ENCODE measurements around the gene NUTM2E.
"Not testable (repeated sequence)": the region's sequence is repeated elsewhere in the genome, so short reads cannot be mapped to it uniquely, and the experiment has no call there.

Gene NUTM2E, protein sequence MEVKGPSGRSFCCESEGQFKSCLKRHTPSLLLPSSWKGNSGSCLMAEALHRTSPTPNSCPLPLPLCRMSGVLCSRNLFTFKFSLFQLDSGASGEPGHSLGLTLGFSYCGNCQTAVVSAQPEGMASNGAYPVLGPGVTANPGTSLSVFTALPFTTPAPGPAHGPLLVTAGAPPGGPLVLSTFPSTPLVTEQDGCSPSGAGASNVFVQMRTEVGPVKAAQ (N-terminal part only)

DNA sequence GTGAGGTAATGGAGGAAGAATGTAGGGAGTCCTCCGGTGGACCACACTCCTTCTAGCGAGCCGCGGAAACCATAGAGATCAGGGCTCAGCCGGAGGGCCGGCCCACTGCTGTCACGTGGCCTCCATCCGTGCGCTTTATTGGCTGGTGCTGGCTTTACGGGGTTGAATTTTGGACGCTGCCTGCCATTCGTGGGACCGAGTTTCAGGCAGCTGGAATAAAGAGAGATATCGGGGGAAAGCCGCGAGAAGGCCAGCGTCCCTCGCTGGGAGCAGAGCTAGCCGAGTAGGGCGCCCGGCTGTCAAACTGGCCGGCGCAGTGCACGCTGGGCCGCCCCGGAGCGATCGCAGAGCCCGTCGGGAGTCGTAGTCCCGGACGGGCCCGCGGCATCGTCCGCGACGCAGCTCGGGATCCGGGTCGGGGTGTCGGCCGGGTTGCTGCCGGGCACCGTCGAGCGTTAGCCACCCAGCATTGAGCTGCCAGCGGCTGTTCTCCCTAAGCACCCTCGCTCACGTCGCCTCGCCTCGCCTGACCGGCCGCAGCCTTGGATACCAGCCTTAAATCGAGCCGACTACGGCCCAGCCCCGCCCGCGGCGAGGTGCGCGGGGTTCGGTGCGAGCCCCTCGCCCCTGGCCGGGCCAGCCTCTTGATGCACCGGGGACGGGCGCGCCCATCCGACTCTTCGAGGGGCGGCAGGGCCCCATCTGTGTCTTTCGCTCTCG lies at the start of gene NUTM2E:
TSS of gene NUTM2E (plus strand) at position 244 of the 720 bp plus-strand sequence. CDS start 15,002 bp downstream, outside the sequence.
- not testable (repeated sequence) for H3K9me3 ChIP-seq (ENCODE audit: control insufficient read depth, insufficient read depth, low read depth, low read length); H3K27me3 ChIP-seq (ENCODE audit: control insufficient read depth, insufficient read depth, low read length); H3K27ac ChIP-seq (ENCODE audit: low read depth, low read length); H3K36me3 ChIP-seq (ENCODE audit: control insufficient read depth, insufficient read depth, low read length); H3K4me1 ChIP-seq (ENCODE audit: control insufficient read depth, insufficient read depth, low read length)
- H3K9ac ChIP-seq (ENCODE audit: low read length) = peak within 1 kb of the TSS; percentile 74
- peak within 1 kb of the TSS; percentile 75 for H3K4me3 ChIP-seq (ENCODE audit: low read depth, low read length)

DNA sequence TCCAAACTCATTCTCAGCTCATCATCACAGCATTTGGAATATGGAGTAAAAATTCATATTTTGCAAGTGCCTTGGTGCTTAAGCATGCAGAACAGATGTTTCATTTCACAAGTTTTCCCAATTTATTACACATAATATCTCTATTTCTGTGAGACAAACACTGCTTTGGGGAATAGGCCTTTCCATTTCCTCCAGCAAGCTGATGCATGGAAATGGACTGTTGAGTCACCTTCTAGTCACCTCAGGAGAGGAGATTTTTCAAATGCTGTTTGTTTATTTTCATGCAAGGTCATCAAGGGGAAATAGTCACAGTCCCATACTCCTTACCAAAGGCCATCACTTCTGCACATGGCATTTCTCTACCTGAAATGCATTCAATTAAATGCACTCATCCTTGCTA lies 48.5 kb upstream of the NUTM2E start:
- not testable (repeated sequence) for H3K27ac ChIP-seq (ENCODE audit: low read depth, low read length); H3K4me3 ChIP-seq (ENCODE audit: low read depth, low read length); H3K27me3 ChIP-seq (ENCODE audit: control insufficient read depth, insufficient read depth, low read length); H3K36me3 ChIP-seq (ENCODE audit: control insufficient read depth, insufficient read depth, low read length); H3K9ac ChIP-seq (ENCODE audit: low read length); H3K4me1 ChIP-seq (ENCODE audit: control insufficient read depth, insufficient read depth, low read length); H3K9me3 ChIP-seq (ENCODE audit: control insufficient read depth, insufficient read depth, low read depth, low read length)

DNA sequence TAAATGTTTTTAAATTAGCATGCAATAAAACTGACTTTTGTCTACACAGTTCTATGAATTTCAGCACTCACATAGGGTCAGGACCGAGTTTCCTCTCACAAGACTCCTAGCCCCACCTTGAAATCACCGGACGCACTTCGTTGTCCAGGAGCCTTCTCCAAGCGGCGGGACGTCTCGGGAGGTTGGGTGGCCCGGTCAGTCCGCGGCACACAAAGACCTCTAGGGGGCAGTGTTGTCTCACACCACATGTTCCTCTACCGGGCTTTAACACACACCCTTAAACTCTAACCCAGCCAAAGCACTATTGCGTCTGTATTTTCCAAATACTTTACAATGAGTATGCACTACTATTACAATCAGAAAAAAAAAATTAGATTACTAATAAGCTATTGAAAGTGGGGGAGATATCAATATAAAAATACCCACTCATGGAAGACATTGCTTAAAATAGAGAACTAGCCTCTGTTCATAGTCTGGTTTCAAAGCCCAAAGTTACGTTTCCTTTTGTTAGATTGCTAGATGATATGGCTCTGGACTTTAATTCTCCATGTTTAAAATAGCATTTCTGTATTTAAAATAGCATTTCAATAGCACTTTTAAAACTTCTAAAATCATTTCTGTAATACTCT lies 47.1 kb upstream of the NUTM2E start:
- H3K27me3 ChIP-seq (ENCODE audit: control insufficient read depth, insufficient read depth, low read length); H3K36me3 ChIP-seq (ENCODE audit: control insufficient read depth, insufficient read depth, low read length); H3K27ac ChIP-seq (ENCODE audit: low read depth, low read length); H3K4me1 ChIP-seq (ENCODE audit: control insufficient read depth, insufficient read depth, low read length); H3K9me3 ChIP-seq (ENCODE audit: control insufficient read depth, insufficient read depth, low read depth, low read length); H3K4me3 ChIP-seq (ENCODE audit: low read depth, low read length); H3K9ac ChIP-seq (ENCODE audit: low read length): not testable (repeated sequence)

DNA sequence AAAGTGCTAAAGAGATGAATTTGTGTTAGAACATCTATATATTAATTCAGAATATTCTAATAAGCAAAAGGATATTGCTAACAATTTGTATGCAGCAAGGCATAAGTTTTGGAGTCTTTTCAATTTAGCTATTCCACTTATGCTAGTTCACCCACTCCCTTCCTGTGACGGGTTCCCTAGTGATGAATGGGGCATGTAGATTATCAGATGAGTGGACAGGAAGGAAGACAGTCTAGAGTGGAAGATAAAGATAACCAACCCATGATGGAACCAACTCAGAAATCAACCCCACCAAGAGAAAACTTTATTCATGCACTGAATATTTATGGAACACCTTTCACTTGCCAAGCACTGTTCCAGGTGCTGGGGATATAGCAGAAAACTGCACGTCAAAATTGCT lies 46.5 kb upstream of the NUTM2E start:
- not testable (repeated sequence) for H3K9me3 ChIP-seq (ENCODE audit: control insufficient read depth, insufficient read depth, low read depth, low read length); H3K36me3 ChIP-seq (ENCODE audit: control insufficient read depth, insufficient read depth, low read length); H3K4me3 ChIP-seq (ENCODE audit: low read depth, low read length); H3K9ac ChIP-seq (ENCODE audit: low read length); H3K4me1 ChIP-seq (ENCODE audit: control insufficient read depth, insufficient read depth, low read length); H3K27me3 ChIP-seq (ENCODE audit: control insufficient read depth, insufficient read depth, low read length); H3K27ac ChIP-seq (ENCODE audit: low read depth, low read length)

DNA sequence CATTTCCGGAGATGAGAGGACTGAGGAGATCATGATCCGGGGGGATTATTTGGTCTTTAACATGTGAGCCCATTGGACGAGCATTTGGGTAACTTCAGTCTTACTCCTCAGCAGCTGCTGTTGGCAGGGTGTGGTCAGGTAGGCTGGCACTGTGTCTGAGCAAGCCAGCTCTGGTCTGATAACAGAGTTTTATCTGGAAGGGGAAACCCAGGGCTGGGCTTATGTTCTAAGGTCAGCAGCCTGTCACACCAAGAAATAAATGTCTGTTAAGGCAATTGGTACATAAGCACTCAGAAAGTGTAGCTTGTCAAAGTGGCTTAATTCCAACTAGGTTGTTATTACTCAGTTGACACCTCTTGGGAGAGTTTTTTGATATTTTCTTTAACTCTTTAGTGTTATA lies 45.0 kb upstream of the NUTM2E start:
- not testable (repeated sequence) for H3K4me1 ChIP-seq (ENCODE audit: control insufficient read depth, insufficient read depth, low read length); H3K9me3 ChIP-seq (ENCODE audit: control insufficient read depth, insufficient read depth, low read depth, low read length); H3K36me3 ChIP-seq (ENCODE audit: control insufficient read depth, insufficient read depth, low read length); H3K9ac ChIP-seq (ENCODE audit: low read length); H3K27ac ChIP-seq (ENCODE audit: low read depth, low read length); H3K27me3 ChIP-seq (ENCODE audit: control insufficient read depth, insufficient read depth, low read length); H3K4me3 ChIP-seq (ENCODE audit: low read depth, low read length)

DNA sequence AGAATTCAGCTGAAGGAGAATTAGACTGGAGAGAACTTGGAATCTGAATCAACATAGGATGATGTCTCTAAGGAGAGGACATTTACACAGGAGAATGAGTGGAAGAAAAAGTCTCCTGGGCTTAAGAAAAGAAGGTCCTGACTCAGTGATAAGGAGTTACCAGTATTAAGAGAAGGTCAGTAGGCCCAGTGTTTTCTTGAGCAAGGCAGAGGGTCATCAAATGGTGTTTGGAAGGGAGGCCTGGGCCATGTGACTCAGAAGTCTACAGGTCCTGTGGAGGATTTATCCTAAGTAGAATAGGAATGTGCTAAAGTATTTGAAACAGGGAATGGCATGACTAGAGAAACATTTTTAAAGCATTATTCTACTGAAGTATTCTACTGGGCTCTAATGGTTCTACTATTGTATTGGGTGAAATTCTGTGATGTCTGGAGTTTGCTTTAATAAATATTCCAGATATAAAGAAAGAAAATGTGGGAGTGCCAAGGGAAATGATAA lies 39.0 kb upstream of the NUTM2E start:
- H3K36me3 ChIP-seq (ENCODE audit: control insufficient read depth, insufficient read depth, low read length); H3K9ac ChIP-seq (ENCODE audit: low read length); H3K9me3 ChIP-seq (ENCODE audit: control insufficient read depth, insufficient read depth, low read depth, low read length); H3K4me3 ChIP-seq (ENCODE audit: low read depth, low read length); H3K27ac ChIP-seq (ENCODE audit: low read depth, low read length); H3K27me3 ChIP-seq (ENCODE audit: control insufficient read depth, insufficient read depth, low read length); H3K4me1 ChIP-seq (ENCODE audit: control insufficient read depth, insufficient read depth, low read length): not testable (repeated sequence)

DNA sequence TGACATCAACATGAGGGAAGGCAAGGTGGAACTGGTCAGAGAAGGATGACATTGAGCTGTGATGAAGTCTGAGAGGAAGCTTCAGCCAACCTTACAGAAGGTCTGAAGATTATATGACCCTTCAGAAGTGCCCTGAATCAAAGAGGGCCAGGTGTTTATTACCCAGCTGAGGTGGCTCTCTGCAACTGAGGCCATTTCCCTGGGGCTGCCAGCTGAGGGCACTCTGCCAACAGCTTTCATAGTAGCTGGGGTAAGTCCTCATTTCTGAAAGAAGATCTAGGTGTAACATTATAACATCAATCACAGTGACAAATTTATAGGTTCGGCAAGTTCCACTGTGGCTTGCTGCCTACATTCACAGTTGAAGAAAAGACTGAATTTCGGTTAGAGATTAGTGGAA lies 37.2 kb upstream of the NUTM2E start:
- not testable (repeated sequence) for H3K9ac ChIP-seq (ENCODE audit: low read length); H3K27me3 ChIP-seq (ENCODE audit: control insufficient read depth, insufficient read depth, low read length); H3K9me3 ChIP-seq (ENCODE audit: control insufficient read depth, insufficient read depth, low read depth, low read length); H3K36me3 ChIP-seq (ENCODE audit: control insufficient read depth, insufficient read depth, low read length); H3K4me3 ChIP-seq (ENCODE audit: low read depth, low read length); H3K27ac ChIP-seq (ENCODE audit: low read depth, low read length); H3K4me1 ChIP-seq (ENCODE audit: control insufficient read depth, insufficient read depth, low read length)

DNA sequence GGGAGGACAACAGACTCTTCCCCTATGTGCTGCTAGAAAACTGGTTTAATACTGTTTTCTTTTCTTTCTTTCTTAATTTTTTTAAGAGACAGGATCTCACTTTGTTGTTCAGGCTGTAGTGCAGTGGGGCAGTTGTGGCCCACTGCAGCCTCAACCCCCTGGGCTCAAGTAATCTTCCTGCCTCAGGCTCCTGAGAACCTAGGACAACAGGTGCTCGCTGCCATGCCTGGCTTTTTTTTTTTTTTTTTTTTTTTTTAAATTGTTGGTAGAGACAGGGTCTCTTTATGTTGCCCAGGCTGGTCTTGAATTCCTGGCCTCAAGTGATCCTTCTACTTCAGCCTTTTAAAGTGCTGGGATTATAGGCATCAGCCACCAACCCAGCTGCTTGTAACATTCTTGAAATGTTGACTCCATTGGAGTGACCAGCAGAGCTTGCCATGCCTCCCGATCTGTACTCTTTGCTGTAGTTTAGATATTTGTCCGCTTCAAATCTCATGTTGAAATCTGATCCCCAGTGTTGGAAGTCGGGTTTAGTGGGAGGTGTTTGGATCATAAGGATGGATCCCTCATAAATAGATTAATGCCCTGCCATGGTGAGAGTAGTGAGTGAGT lies 34.5 kb upstream of the NUTM2E start:
- H3K4me3 ChIP-seq (ENCODE audit: low read depth, low read length); H3K36me3 ChIP-seq (ENCODE audit: control insufficient read depth, insufficient read depth, low read length); H3K27ac ChIP-seq (ENCODE audit: low read depth, low read length); H3K27me3 ChIP-seq (ENCODE audit: control insufficient read depth, insufficient read depth, low read length); H3K4me1 ChIP-seq (ENCODE audit: control insufficient read depth, insufficient read depth, low read length); H3K9ac ChIP-seq (ENCODE audit: low read length); H3K9me3 ChIP-seq (ENCODE audit: control insufficient read depth, insufficient read depth, low read depth, low read length): not testable (repeated sequence)

DNA sequence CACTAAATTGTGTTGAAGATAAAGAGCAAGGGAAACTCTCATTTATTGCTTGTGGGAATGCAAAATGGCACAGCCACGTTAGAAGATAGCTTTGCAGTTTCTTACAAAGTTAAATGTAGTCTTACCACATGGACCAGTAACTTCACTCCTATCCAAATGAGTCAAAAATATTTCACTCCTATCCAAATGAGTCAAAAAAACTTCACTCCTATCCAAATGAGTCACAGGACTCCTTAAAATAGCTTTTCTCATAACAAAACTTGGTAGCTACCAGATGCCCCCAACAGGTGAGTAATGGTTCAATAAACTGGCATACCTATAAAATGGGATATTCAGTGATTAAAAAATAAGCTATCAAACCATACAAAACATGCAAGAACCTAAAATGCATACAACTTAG lies 27.2 kb upstream of the NUTM2E start:
- not testable (repeated sequence) for H3K9me3 ChIP-seq (ENCODE audit: control insufficient read depth, insufficient read depth, low read depth, low read length); H3K4me1 ChIP-seq (ENCODE audit: control insufficient read depth, insufficient read depth, low read length); H3K27ac ChIP-seq (ENCODE audit: low read depth, low read length); H3K9ac ChIP-seq (ENCODE audit: low read length); H3K36me3 ChIP-seq (ENCODE audit: control insufficient read depth, insufficient read depth, low read length); H3K27me3 ChIP-seq (ENCODE audit: control insufficient read depth, insufficient read depth, low read length); H3K4me3 ChIP-seq (ENCODE audit: low read depth, low read length)

DNA sequence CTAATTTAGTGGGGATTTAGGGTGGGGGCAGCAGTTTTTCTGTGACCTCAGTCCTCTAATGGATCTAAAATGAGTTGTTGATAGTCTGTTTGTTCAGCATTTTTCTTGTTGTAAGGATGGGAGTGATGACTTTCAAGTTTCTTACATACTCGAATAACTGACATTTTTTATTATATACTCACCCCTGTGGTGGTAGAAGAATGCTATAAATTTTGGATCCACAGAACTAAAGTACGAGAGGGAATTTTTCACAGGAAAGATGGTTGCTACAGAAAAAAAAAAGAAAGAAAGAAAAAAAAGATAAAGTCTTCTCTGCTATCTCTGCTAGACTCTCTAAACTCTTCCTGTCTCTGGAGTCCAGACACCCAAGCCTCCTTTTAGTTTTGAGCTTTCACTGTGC lies 20.7 kb upstream of the NUTM2E start:
- not testable (repeated sequence) for H3K9ac ChIP-seq (ENCODE audit: low read length); H3K27ac ChIP-seq (ENCODE audit: low read depth, low read length); H3K4me3 ChIP-seq (ENCODE audit: low read depth, low read length)

DNA sequence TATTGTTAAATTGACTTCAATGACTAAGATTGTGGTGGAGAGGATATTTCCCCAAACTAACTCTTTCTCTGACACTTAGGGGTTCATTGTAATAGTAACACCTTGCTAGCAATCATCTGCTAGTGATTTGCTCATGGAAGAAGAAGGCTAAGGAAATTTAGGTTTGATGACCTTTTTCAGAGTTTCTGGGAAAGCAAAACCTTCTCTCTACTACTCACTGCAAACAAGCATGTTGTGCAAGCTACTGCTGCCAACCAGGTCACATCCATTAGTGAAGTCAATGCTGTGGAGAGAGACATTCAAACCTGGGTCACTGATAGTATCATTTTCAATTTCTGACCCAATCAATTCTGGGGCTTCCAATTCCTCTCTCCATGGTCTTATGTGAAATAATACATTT lies 14.6 kb upstream of the NUTM2E start:
- H3K4me3 ChIP-seq (ENCODE audit: low read depth, low read length); H3K27me3 ChIP-seq (ENCODE audit: control insufficient read depth, insufficient read depth, low read length); H3K9me3 ChIP-seq (ENCODE audit: control insufficient read depth, insufficient read depth, low read depth, low read length); H3K36me3 ChIP-seq (ENCODE audit: control insufficient read depth, insufficient read depth, low read length); H3K27ac ChIP-seq (ENCODE audit: low read depth, low read length); H3K4me1 ChIP-seq (ENCODE audit: control insufficient read depth, insufficient read depth, low read length); H3K9ac ChIP-seq (ENCODE audit: low read length): not testable (repeated sequence)

More for the DNA sequence above, 20.7 kb upstream of the NUTM2E start:
- H3K4me1 ChIP-seq (ENCODE audit: control insufficient read depth, insufficient read depth, low read length); H3K27me3 ChIP-seq (ENCODE audit: control insufficient read depth, insufficient read depth, low read length); H3K36me3 ChIP-seq (ENCODE audit: control insufficient read depth, insufficient read depth, low read length); H3K9me3 ChIP-seq (ENCODE audit: control insufficient read depth, insufficient read depth, low read depth, low read length): not testable (repeated sequence)

Measured in HUES6 (cell line).